Renal pelvis (tissue), 4 donors: ENCODE results near the gene OTUD6A. TPM values are rescaled to one million over a fixed set of nuclear protein-coding genes. Genes with fewer than 3 reads are reported as not detected.
"Not testable (repeated sequence)": the region's sequence is repeated elsewhere in the genome, so short reads cannot be mapped to it uniquely, and the experiment has no call there.

Experiments
- DNase-seq: peaks from one replicate; pipeline ENCODE4 v3.0.0-alpha.2; 2013
- polyA plus RNA-seq, 3 donors: library from polyadenylated mRNA; unstranded; fragments of 120-200 nt; gene quantifications; one replicate each; pipeline ENCODE4 v1.2.1, GENCODE V29; 2013; ENCODE audit not compliant: insufficient read length in 3 of 3

OTUD6A gene
- polyA plus RNA-seq, 3 donors: not detected

DNA sequence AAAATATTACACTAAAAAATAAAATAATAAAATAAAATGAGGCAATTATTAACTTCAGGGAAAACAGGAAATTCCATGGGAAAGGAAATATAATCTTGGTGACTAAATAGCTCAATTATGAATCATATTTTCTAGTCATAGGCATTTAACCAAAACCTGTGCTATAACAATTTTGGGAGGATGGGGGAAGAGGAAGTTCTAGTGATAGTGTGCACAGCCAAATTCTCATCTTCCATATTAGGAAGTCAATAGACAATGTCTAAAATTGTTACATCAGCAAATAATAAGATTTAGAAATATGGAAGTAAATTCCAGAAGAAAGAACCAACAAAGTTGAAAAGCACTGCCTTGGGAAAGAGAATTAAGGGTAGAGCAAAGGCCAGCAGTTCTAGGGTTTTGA is 15.3 kb upstream of the OTUD6A start:
- no peak for DNase-seq

DNA sequence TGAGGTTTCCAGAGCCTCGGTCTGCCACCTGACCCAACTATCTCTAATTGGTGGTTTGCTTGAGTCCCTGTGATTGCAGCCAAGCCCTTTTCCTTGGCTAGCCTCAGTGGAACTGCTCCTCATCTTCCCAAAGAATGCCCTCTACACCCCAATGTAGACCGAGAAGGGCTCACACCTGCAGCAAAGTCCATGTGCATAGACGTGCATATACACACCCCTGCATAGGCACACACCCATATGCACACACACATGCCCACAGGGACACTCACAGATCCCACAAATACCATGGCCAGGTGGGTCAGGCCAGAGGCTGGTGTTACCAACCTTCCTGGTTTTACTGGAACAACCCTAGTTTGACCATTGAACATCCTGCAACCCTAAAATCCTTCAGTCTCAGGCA is 12.9 kb upstream of the OTUD6A start:
- no peak for DNase-seq

DNA sequence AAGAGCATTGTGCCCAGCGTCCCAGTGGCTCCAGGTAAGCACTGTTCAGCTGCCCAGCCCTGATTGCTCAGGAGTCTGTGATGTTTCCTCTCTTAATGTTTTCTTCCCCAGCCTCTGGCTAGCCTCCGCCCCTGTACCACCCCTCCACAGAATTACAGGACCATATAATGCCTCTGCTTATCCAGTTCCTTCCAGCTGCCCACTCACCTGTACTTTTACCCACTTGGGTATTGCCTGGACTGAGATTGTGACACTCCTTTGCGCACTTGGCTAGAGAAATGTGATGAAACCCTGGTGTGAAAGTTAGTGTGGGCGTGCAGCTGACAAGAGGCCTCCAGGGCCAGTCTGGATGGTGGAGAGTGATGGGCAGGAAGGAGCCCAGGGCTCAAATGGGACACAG is 12.3 kb upstream of the OTUD6A start, which contains the start of gene AWAT2:
TSS of gene AWAT2 (minus strand) at position 14 of the 400 bp plus-strand sequence. CDS start at position 8, 6 bp downstream.
- no peak for DNase-seq

DNA sequence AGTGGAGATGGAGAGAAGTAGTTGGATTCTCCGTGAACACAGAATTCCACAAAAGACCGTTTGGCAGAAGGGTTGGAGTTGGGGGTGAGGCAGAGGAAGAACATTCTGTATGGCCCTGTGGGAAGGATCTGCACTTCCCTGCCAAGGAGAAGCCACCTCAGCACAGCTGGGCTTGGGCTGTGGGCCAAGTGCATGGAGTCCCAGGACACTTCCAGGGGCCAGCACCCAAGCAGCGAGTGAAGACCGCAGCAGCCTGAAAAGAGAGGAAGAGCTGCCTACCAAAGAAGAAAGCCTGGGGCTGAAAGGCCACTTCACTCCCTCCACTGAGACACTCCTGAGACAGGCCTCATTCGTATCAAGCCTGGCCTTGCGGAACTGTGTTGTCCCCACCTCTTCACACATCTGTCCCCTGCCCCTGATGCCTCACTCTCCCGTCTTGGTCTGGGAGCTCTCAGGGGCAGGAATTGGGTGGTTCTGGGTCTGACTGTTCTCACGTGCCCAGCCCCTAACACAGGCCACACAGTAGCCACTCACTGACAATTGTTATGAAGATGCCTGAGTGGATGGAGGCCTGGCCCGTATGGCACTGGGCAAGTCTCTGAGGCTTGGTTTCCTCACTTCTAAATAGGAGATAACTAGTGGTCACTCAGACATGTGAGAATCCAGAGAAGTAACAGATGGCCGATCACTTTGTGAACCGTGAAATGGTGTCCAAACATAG is 9.2 kb upstream of the OTUD6A start:
- no peak for DNase-seq

DNA sequence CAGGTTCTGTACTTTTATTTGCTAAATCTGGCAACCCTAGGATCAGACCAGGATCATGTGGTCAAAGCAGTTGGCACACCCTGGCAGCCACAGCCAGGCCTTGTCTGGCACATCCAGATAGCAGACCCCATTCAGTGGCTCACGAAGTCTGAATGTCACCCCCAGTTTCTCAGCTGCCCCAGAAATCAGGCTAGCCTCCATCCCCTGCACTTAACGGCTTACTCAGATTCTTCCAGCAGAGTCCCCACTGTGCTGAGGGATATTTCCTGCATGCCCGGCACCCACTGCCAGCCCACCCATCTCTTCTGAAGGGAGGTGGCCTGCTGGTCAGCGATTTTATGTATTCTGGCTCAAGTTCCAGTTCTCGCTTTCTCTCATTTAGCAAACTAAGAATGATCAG is 7.9 kb upstream of the OTUD6A start:
- no peak for DNase-seq

DNA sequence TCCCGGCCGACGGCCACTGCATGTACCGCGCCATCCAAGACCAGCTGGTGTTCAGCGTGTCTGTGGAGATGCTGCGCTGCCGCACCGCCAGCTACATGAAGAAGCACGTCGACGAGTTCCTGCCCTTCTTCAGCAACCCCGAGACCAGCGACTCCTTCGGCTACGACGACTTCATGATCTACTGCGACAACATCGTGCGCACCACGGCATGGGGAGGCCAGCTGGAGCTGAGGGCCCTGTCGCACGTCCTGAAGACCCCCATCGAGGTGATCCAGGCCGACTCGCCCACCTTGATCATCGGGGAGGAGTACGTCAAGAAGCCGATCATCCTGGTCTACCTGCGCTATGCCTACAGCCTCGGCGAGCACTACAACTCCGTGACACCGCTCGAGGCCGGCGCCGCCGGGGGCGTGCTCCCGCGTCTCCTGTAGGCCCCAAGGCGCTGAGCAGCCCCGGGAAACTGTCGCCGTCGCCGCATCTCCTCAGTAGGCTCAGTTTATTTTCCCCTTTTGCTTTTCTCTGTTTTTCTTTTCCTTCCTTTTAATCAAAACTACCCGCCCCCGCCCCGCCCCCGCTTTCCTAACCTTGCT is 799 bp downstream of the OTUD6A start:
- no peak for DNase-seq

DNA sequence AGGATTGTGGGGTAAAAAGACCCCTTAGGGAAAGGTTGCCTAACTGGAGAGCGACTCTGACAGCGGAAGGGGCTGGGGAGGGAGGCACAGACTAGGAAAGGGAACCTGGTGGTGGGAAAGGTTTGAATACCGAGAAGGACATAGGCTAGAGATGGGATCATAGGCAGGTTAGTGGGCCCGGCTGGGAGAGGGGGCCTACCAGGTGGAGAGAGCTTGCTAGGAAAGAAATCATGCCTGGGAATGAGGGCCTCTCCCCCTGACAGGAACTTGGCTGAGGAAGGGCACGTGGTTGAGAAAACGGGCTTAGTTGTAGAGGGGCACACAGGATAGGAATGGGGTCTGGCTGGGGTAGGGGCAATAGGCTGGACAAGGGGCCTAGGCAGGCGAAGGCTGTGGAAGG is 4.4 kb downstream of the OTUD6A start:
- no peak for DNase-seq

DNA sequence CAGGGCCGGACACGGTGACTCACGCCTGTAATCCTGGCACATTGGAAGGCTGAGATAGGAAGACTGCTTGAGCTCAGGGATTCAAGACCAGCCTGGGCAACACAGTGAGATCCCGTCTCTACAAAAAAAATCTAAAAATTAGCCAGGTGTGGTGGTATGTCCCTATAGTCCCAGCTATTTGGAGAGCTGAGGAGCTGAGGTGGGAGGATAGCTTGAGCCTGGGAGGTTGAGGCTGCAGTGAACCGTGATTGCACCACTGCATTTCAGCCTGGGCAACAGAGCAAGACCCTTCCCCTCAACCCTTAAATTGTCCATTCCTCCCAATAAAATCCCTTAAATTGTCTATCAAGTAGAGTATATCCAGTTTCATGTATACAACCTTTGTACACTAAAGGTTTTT is 17.0 kb downstream of the OTUD6A start:
- DNase-seq: no peak

DNA sequence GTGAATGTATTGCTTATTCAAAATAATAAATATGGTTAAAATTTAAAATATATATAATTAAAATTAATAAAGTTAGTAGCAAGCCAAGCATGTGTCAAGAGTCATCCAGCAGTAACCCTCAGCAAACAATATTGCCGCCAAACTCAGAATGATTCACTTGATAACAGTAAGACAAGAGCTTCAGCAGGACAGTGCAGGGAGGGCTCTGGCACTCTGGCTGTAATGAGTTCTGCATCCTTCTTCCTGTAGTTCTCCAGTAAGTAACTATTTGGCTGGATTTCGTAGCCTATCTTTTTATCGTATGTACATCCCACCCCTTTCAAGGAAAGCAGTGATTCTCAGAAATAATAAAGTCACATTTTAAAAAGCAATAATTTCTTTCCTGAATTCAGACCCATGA is 17.6 kb downstream of the OTUD6A start:
- no peak for DNase-seq

DNA sequence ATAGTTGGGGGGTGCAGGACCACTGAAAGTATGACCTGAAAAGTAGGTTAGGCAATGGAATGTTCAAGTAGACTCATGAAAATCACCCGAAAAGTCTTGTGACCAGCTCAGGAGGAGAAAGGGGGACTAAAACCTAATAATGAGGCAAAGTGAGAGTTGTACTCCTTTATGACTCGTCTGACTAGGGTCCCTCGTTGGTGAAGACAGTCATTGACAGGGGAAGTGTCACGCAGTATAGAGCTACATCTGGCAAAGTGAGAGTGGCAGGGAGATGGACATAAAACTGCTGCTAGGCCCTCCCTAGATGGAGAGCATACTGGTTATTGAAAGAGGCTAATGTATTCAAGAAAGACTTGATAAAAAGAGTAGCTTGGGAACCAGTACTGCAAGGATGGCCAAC is 20.5 kb downstream of the OTUD6A start:
- DNase-seq: no peak

DNA sequence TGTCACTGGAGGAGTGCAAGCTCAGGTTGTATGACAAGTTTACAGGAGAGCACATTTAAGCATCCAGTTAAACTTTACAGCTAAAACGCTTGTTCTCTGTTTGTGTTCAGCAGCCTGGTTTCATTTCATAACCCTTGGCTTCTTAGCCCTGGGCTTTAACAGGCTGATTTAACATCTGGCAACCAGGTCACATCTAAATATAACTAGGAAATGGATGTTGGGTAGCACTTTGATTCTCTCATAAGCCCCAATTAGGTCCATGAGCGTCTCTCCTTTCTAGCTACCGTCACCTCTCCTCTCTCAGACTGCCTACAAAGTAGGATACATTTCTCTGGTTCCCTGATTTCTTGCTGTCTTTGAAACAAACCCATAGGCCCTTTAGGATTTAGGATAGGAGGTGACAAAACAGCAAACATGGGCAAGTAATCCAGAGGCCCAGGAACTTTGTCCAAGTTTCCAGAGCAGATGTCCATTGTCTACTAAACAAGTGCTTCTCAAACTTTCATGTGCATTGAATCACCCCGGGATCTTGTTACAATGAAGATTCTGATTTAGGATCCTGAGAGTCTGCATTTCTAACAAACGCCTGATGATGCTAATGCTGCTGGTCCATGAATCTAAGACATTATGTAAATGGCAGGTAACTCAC is 22.5 kb downstream of the OTUD6A start:
- DNase-seq: no peak

DNA sequence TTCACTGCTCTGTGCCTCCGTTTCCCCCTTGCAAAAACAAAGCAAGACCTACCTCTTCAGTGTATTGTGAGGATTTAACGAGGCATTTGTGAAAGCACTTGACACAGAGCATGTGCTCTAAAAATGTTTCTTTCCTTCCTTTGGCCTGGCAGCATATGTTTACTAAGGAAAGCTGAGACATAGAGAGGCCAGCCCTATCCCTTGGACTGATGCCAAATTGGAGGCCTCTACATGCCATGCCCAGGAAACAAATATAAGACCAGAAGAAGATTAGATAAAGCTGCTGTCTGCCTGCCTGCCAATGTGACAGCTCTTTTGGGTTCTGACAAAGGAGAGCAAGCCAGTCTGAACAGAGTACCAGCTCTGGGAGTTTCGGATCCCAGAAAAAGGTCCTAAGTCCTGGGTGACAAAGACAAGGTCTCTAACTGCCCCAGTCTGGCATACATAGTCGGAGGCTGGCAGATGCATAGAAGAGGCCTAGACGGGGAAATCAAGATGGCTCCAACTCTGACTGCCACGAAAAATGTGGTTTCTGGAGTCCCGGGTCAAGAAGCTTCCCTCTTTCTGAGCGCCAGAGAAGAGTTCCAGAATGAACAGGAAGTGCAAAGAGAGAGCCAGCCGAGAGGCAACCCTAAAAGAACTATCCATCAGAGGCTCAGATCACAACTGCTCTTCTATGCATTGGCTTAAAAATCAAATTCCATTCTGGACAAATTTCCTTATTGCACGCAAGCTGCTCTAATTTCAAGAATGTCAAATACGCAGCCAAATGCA is 25.8 kb downstream of the OTUD6A start:
- DNase-seq: no peak

DNA sequence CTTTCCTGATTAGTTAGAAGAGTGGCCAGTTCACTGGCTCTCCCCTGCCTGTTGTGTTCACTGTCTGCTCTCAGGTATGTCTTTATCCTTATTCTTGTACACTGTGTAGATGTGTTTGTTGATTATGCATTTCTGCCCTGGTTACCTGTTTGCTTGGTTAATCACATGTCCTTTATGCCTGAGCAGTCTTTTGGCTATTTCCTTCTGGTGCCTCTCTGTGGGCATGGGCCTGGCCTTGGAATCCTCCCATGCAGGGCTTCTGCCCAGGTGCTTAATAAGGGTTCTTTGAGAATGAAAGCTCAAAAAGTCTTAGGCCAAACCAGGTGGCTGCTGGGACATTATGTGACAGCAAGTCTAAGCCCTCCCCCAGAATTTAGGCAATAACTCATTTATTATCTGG is 26.5 kb downstream of the OTUD6A start:
- DNase-seq: no peak

DNA sequence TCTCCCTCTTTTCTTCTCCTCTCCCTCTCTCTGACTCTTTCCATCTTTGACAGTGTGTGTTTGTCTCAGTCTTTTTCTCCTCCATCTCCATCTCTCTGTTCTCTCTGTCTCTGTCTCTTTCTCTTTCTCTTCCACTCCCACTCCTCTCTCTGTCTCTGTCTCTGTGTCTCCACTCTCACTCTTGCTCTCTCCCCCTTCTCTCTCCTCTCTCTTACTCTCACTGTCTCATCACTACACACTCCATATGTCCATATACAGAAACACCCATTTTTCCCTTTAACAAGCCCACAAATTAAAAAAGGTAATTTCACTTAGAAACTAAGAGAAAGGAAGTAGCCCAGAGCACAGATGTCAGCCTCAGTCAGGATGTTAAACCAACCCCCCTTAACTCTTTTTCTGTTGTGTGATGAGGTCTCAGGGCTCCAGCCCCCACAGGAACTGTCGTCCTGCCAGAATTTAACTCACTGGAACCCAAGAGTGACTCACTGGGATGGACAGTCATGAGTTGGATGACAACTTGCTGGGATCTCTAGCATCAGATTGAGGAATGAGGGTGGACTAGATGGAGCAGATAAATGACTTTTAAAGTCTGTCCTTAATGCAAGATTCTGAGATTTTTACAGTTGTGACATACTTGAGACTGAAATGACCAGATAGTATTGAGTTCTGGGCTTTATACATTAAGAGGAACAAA is 27.5 kb downstream of the OTUD6A start:
- no peak for DNase-seq

DNA sequence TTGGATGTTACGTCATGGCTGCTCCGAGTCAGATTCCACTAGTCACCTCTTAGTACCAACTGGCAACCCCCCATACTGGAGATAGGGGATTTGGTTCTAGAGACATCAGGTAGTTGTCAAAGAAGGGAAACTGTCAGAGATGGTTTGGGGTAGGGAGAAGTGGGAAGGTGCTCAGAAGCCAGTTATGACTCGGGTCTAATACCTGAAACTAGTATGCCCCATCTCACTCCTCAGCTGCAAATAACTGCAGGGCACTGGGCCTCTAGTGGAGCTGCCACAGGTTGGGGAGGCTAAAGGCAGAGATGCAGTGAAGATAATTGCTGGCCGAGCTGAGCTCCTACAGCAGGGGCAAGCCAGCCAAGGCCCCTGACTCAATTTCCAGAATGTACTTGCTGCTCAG is 30.0 kb downstream of the OTUD6A start:
- no peak for DNase-seq

DNA sequence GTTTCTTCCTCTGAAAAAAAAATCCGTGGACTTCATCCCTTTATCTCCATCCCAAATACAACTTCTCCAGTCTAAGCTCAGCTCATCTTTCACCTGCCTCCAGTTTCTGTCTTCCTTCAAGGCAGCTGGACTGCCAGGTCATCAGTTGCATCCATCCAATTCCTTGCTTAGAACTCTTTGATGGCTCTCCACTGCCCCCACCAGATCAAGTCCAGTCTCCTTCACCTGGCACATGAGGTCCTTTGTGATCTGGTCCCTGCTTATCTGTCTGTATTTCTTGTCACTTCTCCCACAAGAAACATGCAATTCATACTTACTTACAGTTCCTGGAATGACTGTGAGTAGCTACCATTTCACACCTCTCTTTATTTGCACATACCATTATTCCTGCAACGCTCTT is 33.8 kb downstream of the OTUD6A start:
- no peak for DNase-seq

DNA sequence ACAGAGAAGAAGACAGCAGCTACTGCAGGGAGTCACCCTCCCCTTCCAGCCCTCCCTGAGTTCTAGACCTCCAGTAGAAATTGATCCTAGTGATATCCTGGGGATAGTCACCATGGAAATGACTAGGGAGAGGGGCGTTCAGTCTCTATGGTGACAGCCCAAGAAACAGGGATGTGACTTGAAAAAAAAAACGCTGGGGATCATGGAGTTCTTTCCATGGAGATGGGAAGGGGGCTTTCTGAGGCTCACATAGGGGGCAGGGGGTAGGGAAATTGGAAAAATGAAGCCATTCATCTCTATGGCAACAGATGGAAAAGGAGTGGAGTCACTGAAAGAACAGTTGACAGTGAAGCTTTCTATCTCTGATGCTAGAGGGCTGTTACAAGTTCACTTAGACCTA is 43.0 kb downstream of the OTUD6A start:
- DNase-seq: no peak

DNA sequence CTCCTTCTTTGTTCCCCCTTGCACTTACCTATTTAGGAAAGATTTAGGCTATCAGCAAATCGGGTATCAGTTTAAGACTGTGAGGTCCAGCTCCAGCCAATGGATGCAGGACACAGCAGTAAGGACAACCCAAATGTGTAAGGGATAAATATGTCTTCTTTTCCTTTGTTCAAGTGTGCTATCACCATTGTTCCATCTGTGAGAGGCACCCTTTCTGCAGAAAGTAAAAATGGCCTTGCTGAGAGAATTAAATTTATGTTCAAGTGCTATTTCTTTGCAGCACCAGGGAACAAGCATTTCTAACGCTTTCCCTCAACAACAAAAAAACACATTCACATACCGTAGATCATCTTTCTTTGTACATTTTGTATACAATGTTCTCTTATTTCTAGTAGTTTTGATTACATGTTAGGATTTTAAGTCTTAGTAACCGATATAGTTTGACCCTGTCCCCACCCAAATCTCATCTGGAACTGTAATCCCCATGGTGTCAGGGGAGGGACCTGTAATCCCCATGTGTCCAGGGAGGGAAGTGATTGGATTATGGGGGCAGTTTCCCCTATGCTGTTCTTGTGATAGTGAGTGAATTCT is 49.3 kb downstream of the OTUD6A start:
- not testable (repeated sequence) for DNase-seq
